Measurements from ENCODE around the gene ODAD2. TPM values are rescaled to one million over a fixed set of nuclear protein-coding genes. Genes with fewer than 3 reads are reported as not detected.

Gene ODAD2
- polyA plus RNA-seq, 1 donor from 2014 or later: not detected

GRCh38 chr10:27911539-27911938 lies 87.3 kb downstream of the ODAD2 start:
- Histone ChIP-seq H3K27me3 (ENCODE audit: insufficient read depth, low read depth, low read length) (peaks cover 3% of the 10 kb centered on the region), H3K27ac (ENCODE audit: low read length) (no peak overlapping the region), H4K20me1 (ENCODE audit: insufficient read depth) (no peaks in the 10 kb centered on the region), H3K9me2 (ENCODE audit: insufficient read depth, low read length) (no peaks in the 10 kb centered on the region), H3K9me3 (ENCODE audit: low read length) (no peaks in the 10 kb centered on the region), H3K4me3 (ENCODE audit: low read length) (peak overlapping the region; percentile 30), H3F3A (ENCODE audit: insufficient read depth, low read length, poor library complexity, severe bottlenecking) (no peaks in the 10 kb centered on the region), H3K36me3 (ENCODE audit: insufficient read depth, low read length) (no peaks in the 10 kb centered on the region), H3K79me2 (replicated peaks; ENCODE audit: insufficient read depth, low read length) (no peaks in the 10 kb centered on the region), H3K4me2 (ENCODE audit: low read length) (peak overlapping the region; percentile 5), H2AFZ (ENCODE audit: low read depth, low read length) (no peak overlapping the region), H3K9ac (ENCODE audit: low read length) (no peak overlapping the region)
- TF ChIP-seq TAF1 (IDR thresholded peaks at IDR 0.05; ENCODE audit: low read depth) (no peak), MXI1 (conservative IDR thresholded peaks at IDR 0.05; ENCODE audit: poor library complexity, severe bottlenecking) (no peak), POLR2AphosphoS5 (IDR thresholded peaks at IDR 0.05) (peak; percentile 29), REST (IDR thresholded peaks at IDR 0.05; ENCODE audit: borderline replicate concordance) (peak; percentile 62), RAD21 (conservative IDR thresholded peaks at IDR 0.05) (no peak), EP300 (conservative IDR thresholded peaks at IDR 0.05; ENCODE audit: poor library complexity, severe bottlenecking) (no peak), EZH2 (IDR thresholded peaks at IDR 0.05; ENCODE audit: borderline replicate concordance, insufficient read depth, low read length, poor library complexity, severe bottlenecking) (no peak), SMC3 (conservative IDR thresholded peaks at IDR 0.05; ENCODE audit: poor library complexity) (no peak)
- TF ChIP-seq, protein P1, sequence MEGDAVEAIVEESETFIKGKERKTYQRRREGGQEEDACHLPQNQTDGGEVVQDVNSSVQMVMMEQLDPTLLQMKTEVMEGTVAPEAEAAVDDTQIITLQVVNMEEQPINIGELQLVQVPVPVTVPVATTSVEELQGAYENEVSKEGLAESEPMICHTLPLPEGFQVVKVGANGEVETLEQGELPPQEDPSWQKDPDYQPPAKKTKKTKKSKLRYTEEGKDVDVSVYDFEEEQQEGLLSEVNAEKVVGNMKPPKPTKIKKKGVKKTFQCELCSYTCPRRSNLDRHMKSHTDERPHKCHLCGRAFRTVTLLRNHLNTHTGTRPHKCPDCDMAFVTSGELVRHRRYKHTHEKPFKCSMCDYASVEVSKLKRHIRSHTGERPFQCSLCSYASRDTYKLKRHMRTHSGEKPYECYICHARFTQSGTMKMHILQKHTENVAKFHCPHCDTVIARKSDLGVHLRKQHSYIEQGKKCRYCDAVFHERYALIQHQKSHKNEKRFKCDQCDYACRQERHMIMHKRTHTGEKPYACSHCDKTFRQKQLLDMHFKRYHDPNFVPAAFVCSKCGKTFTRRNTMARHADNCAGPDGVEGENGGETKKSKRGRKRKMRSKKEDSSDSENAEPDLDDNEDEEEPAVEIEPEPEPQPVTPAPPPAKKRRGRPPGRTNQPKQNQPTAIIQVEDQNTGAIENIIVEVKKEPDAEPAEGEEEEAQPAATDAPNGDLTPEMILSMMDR (IDR thresholded peaks at IDR 0.05; ENCODE audit: poor library complexity, severe bottlenecking): no peak

GRCh38 chr10:27911011-27911410 lies 87.9 kb downstream of the ODAD2 start:
- H2AFZ ChIP-seq (ENCODE audit: low read depth, low read length): no peak overlapping the region
- H3K4me3 ChIP-seq (ENCODE audit: low read length): no peak overlapping the region

More at GRCh38 chr10:27911011-27911410, 87.9 kb downstream of the ODAD2 start:
- H3K9me2 ChIP-seq (ENCODE audit: insufficient read depth, low read length): no peaks in the 10 kb centered on the region
- no peak overlapping the region for H3K27ac ChIP-seq (ENCODE audit: low read length)
- H3K9ac ChIP-seq (ENCODE audit: low read length): no peak overlapping the region
- no peaks in the 10 kb centered on the region for H3F3A ChIP-seq (ENCODE audit: insufficient read depth, low read length, poor library complexity, severe bottlenecking)
- H3K9me3 ChIP-seq (ENCODE audit: low read length): no peaks in the 10 kb centered on the region
- peaks cover 3% of the 10 kb centered on the region for H3K27me3 ChIP-seq (ENCODE audit: insufficient read depth, low read depth, low read length)
- no peak overlapping the region for H3K4me2 ChIP-seq (ENCODE audit: low read length)
- no peak for TF ChIP-seq EZH2 (IDR thresholded peaks at IDR 0.05; ENCODE audit: borderline replicate concordance, insufficient read depth, low read length, poor library complexity, severe bottlenecking)
- TF ChIP-seq EP300 (conservative IDR thresholded peaks at IDR 0.05; ENCODE audit: poor library complexity, severe bottlenecking): no peak
- TF ChIP-seq TAF1 (IDR thresholded peaks at IDR 0.05; ENCODE audit: low read depth): no peak
- TF ChIP-seq RAD21 (conservative IDR thresholded peaks at IDR 0.05): no peak
- TF ChIP-seq, protein P1 (IDR thresholded peaks at IDR 0.05; ENCODE audit: poor library complexity, severe bottlenecking): no peak
- TF ChIP-seq POLR2AphosphoS5 (IDR thresholded peaks at IDR 0.05): no peak
- TF ChIP-seq REST (IDR thresholded peaks at IDR 0.05; ENCODE audit: borderline replicate concordance): no peak
- TF ChIP-seq SMC3 (conservative IDR thresholded peaks at IDR 0.05; ENCODE audit: poor library complexity): no peak
- TF ChIP-seq MXI1 (conservative IDR thresholded peaks at IDR 0.05; ENCODE audit: poor library complexity, severe bottlenecking): no peak
- H3K79me2 ChIP-seq (replicated peaks; ENCODE audit: insufficient read depth, low read length): no peaks in the 10 kb centered on the region
- H4K20me1 ChIP-seq (ENCODE audit: insufficient read depth): no peaks in the 10 kb centered on the region
- no peaks in the 10 kb centered on the region for H3K36me3 ChIP-seq (ENCODE audit: insufficient read depth, low read length)
